Measurements from ENCODE around the gene NET1. TPM values are rescaled to one million over a fixed set of nuclear protein-coding genes. Genes with fewer than 3 reads are reported as not detected.
A peak's percentile ranks its signal among the peaks of the same experiment; 100 is the strongest.

NET1 gene
- total RNA-seq, 1 donor from 2014 or later: 97.5 TPM

GRCh38 chr10:5503477-5503835, 91.1 kb downstream of the NET1 start:
- no peak for TF ChIP-seq CTCF (IDR thresholded peaks at IDR 0.05; ENCODE audit: unreplicated experiment)
- peak overlapping the region; percentile 14 for H3K4me3 Mint-ChIP-seq (ENCODE audit: low read depth)

GRCh38 chr10:5504146-5505072, 92.1 kb downstream of the NET1 start:
- H3K4me1 Mint-ChIP-seq (ENCODE audit: low read depth): peaks cover 21% of the 10 kb centered on the region
- H3K36me3 Mint-ChIP-seq (ENCODE audit: insufficient read depth): no peaks in the 10 kb centered on the region
- H3K27me3 Mint-ChIP-seq: peaks cover 17% of the 10 kb centered on the region
- TF ChIP-seq CTCF (IDR thresholded peaks at IDR 0.05; ENCODE audit: unreplicated experiment): no peak
- peak overlapping the region; percentile 88 for H3K27ac Mint-ChIP-seq
- H3K4me3 Mint-ChIP-seq (ENCODE audit: low read depth): no peak overlapping the region
- H3K9me3 Mint-ChIP-seq (ENCODE audit: low read depth): no peaks in the 10 kb centered on the region
- DNase-seq (ENCODE audit: low spot score, unreplicated experiment): no peak

More at GRCh38 chr10:5503477-5503835, 91.1 kb downstream of the NET1 start:
- peaks cover 10% of the 10 kb centered on the region for H3K27me3 Mint-ChIP-seq
- H3K4me1 Mint-ChIP-seq (ENCODE audit: low read depth): peaks cover 21% of the 10 kb centered on the region
- DNase-seq (ENCODE audit: low spot score, unreplicated experiment): no peak
- H3K9me3 Mint-ChIP-seq (ENCODE audit: low read depth): no peaks in the 10 kb centered on the region
- H3K36me3 Mint-ChIP-seq (ENCODE audit: insufficient read depth): no peaks in the 10 kb centered on the region
- peak overlapping the region; percentile 88 for H3K27ac Mint-ChIP-seq

- H3K36me3 Mint-ChIP-seq (ENCODE audit: insufficient read depth): no peaks in the 10 kb centered on the region
- H3K27me3 Mint-ChIP-seq: peaks cover 14% of the 10 kb centered on the region
- H3K4me3 Mint-ChIP-seq (ENCODE audit: low read depth): no peak overlapping the region
- H3K4me1 Mint-ChIP-seq (ENCODE audit: low read depth): peaks cover 19% of the 10 kb centered on the region
- H3K9me3 Mint-ChIP-seq (ENCODE audit: low read depth): no peaks in the 10 kb centered on the region
- DNase-seq (ENCODE audit: low spot score, unreplicated experiment): no peak
- TF ChIP-seq CTCF (IDR thresholded peaks at IDR 0.05; ENCODE audit: unreplicated experiment): no peak
- H3K27ac Mint-ChIP-seq: no peak overlapping the region
Measured at GRCh38 chr10:5506246-5506645, 93.9 kb downstream of the NET1 start.

GRCh38 chr10:5506751-5507648, 94.6 kb downstream of the NET1 start:
- H3K27me3 Mint-ChIP-seq: peaks cover 15% of the 10 kb centered on the region
- H3K27ac Mint-ChIP-seq: no peak overlapping the region
- H3K36me3 Mint-ChIP-seq (ENCODE audit: insufficient read depth): no peaks in the 10 kb centered on the region
- H3K9me3 Mint-ChIP-seq (ENCODE audit: low read depth): no peaks in the 10 kb centered on the region
- TF ChIP-seq CTCF (IDR thresholded peaks at IDR 0.05; ENCODE audit: unreplicated experiment): no peak
- DNase-seq (ENCODE audit: low spot score, unreplicated experiment): no peak
- peaks cover 19% of the 10 kb centered on the region for H3K4me1 Mint-ChIP-seq (ENCODE audit: low read depth)
- H3K4me3 Mint-ChIP-seq (ENCODE audit: low read depth): no peak overlapping the region

- no peak overlapping the region for H3K27ac Mint-ChIP-seq
- peaks cover 17% of the 10 kb centered on the region for H3K4me1 Mint-ChIP-seq (ENCODE audit: low read depth)
- DNase-seq (ENCODE audit: low spot score, unreplicated experiment): no peak
- no peak overlapping the region for H3K4me3 Mint-ChIP-seq (ENCODE audit: low read depth)
- H3K9me3 Mint-ChIP-seq (ENCODE audit: low read depth): no peaks in the 10 kb centered on the region
- H3K27me3 Mint-ChIP-seq: peaks cover 21% of the 10 kb centered on the region
- no peak for TF ChIP-seq CTCF (IDR thresholded peaks at IDR 0.05; ENCODE audit: unreplicated experiment)
- H3K36me3 Mint-ChIP-seq (ENCODE audit: insufficient read depth): no peaks in the 10 kb centered on the region
Measured at GRCh38 chr10:5507649-5508131, 95.3 kb downstream of the NET1 start.

All from progenitor cell of endocrine pancreas (in vitro differentiated cells).